ENCODE results near the gene PALLD.

PALLD gene

GRCh38 chr4:168972596-168972995 lies 475.7 kb downstream of the PALLD start:
- no peak for DNase-seq (ENCODE audit: low spot score)
